Activated CD4-positive, alpha-beta T cell treated with anti-CD3 and anti-CD28 coated beads, Interleukin-2, amount 50 U/mL, for 1 hour (primary cell): ENCODE results near the gene ACTN1.

Experiments used
- DNase-seq: peaks from one replicate; pipeline ENCODE4 v3.0.0-alpha.2; 2020

ACTN1 gene

DNA sequence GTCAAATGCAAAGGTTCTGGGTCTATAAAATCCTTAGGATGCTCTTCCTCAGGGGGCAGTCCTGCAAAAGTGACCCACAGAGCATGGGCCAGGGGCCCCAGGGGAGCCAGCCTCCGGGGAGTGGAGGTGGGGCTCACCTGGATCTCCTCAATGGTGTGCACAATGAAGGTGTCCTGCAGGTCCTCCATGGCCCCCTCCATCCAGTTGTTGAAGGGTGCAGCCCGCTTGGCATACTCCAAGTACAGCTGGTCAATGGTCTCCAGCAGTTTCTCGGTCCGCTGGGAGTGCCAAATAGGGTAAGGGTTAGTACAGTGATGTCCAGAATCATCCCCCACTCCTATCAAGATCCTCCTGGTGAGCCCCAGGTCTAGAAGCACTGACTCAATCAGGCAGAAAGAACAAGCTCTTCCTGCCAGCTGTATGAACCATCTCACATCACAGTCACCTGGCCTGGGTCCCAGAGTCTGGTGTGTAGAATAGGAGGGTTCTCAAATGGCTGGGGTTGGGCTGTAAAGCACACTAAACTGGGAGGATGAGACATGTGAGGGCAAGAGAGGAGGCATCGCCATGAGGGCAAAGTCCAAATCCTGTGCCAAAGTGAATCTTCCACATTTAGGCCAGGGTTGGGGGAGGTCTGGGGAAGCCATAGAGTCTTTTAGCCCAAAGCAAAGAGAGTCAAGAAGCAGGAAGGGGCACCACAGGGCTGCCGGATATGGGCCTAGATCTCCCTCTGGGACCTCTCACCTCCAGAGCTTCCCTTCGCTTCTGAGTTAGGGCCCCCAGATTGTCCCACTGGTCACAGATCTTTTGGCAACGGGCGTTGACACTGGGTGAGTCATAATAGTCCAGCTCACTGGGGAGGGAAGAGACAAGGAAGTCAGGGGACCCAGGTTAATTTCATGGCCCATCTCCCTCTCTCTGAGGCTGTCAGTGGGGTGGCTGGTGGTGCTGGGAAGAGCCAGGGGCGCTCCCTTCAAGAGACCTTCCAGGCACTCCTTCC lies 94.8 kb downstream of the ACTN1 start:
- no peak for DNase-seq

DNA sequence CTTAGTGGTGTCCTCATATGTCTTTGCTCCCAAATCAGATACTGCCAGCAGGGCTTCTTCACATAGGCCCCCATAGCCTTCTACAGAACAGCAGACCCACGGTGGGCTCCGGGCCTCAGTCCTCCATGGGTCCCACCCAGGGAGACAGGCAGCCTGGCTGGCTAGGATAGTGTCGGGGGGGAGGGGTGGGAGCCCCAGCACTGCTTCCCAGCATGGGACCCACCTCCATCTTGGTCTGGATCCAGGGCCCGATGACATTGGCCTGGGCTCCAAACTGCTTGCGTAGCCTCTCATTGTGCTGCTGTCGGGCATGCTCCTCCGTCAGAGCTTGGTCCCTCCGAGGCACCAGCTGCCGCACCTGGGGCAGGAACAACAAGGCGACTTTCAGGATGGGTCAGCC lies 96.9 kb downstream of the ACTN1 start:
- DNase-seq = no peak

- DNase-seq = no peak
These were observed 97.7 kb downstream of the ACTN1 start for GRCh38 chr14:68881396-68881795.

- DNase-seq = no peak
These were observed 98.5 kb downstream of the ACTN1 start for GRCh38 chr14:68880581-68881105.

GRCh38 chr14:68879841-68880575 lies 99.1 kb downstream of the ACTN1 start:
- DNase-seq = no peak

- DNase-seq = no peak
These were observed 99.8 kb downstream of the ACTN1 start for GRCh38 chr14:68879321-68879781.

DNA sequence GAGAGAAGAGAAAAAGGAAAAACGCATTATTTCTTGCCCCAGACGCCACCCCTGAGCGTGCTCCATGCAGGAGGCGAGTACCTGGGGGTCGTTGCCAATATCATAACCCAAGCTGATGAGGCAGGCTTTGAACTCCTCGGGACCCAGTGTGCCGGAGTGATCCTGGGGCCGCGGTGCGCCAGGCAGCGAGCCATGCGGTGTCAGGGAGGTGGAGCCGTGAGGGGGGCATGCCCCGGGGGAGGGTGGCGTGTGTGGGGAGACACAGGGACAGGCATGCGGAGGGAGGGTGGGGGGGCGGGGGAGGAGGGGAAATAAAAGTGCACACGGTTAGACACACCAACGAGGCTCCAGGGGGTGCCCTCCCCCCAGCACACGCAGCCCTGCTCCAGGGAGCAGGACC lies 100.2 kb downstream of the ACTN1 start:
- DNase-seq = no peak

DNA sequence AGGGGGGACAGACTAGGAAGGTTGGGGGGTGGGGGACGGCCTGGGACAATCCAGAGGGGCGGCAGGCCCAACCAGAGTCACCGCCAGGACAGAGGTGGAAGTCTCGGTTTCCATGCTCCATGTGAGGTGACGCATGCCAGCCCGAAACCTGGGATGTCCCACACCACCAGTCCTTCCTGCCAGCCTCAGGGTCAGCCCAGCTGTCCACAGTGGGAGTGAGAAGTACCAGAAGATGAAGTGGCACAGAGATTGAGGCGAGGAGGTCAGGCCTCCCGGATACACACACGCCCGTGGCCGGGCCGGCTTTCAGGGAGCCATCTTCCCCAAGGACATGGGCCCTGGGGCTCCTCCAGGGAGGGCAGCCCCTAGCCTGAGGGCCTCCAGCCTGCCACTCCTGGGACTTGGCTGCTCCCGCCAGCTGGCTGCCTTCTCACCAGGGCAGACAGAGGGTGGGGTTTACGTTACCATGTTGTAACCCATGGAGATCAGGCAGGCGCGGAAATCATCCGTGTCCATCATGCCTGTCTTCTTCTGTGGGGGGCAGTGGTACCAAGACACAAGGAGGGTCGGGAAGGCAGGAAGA lies 101.0 kb downstream of the ACTN1 start:
- DNase-seq = no peak

GRCh38 chr14:68876976-68877375 lies 102.1 kb downstream of the ACTN1 start:
- DNase-seq = no peak

- DNase-seq = no peak
These were observed 104.4 kb downstream of the ACTN1 start for GRCh38 chr14:68874746-68875155.

- no peak for DNase-seq
These were observed 105.7 kb downstream of the ACTN1 start for GRCh38 chr14:68873376-68873775.

DNA sequence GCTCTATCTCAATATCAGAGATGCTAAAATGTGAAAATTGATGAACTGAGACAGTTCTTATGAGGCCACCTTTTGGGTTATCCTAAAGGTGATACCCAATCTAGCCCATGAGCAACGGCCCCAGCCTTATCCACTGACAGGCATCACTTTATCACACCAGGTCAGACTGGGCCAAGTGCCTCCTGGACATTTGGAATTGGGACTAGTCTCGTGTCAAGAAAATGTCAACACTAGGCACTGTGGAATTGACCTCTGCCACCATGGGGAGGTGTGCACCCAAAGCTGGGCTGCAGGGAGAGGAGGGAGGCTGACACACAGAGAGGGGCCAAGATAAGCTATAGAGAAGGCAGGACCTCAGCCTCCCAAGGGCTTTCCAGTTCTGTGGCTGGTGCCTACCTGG lies 107.7 kb downstream of the ACTN1 start:
- no peak for DNase-seq

DNA sequence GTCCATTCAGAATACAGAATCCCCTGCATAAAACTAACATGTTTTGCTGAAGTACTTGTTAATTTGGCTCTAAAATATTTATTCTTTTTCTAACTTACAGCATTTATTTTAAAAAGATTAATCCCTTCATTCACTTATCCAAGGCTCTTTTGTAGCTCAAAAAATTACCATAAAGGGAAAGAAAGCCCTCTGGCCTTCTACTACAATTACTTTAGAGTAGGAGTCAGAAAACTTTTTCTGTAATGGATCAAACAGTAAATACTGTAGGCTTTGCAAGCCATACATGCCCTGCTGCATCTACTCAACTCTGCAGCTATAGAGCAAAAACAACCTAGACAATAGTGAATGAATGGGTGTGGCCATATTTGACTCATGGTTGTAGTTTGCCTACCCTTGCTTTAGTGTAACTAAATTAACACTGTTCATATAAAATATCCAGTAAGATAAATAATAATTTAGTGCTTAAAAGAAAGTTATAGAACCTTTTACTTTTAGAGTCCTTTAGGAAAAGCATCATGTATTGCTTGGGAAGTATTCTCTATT lies 112.0 kb downstream of the ACTN1 start:
- DNase-seq = no peak

GRCh38 chr14:68865542-68865941 lies 113.6 kb downstream of the ACTN1 start:
- no peak for DNase-seq

- DNase-seq = no peak
These were observed 114.7 kb downstream of the ACTN1 start for GRCh38 chr14:68864361-68864750.

DNA sequence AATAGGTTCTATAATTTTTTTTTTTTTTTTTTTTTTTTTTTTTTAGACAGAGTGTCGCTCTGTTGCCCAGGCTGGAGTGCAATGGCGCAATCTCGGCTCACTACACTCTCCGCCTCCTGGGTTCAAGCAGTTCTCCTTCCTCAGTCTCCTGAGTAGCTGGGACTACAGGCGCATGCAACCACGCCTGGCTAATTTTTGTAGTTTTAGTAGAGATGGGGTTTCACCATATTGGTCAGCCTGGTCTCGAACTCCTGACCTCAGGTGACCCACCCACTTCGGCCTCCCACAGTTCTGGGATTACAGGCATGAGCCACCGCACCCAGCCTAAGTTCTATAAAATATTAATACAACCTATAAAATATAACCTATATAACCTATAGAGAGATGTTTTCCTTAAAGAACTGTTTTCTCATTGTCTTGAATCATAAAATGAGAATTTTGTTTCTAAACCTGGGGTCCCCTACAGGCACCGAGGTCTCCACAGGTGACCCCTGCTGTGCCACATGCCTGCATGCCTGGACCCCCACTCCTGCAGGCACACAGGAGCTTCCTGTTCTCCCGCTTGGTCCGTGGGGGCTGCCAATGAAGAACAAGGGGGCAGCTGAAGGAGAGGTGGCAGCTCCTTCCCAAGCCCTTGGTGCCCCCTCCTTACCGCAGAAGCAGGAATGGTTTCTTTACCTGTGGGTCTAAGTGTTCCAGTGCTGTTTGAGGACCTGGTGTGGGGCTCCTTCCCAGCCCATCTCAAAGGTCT lies 115.3 kb downstream of the ACTN1 start:
- no peak for DNase-seq

GRCh38 chr14:68862954-68863594 lies 116.0 kb downstream of the ACTN1 start:
- DNase-seq = peak; percentile 67

GRCh38 chr14:68860771-68861170 lies 118.3 kb downstream of the ACTN1 start:
- no peak for DNase-seq

GRCh38 chr14:68857516-68858070 lies 121.5 kb downstream of the ACTN1 start:
- DNase-seq = no peak

GRCh38 chr14:68856572-68856971 lies 122.5 kb downstream of the ACTN1 start:
- no peak for DNase-seq

GRCh38 chr14:68854421-68854820 lies 124.7 kb downstream of the ACTN1 start:
- DNase-seq = no peak
